Stimulated activated naive CD8-positive, alpha-beta T cell treated with anti-CD3 and anti-CD28 coated beads, Interleukin-15, Interleukin-2, amounts not matched to agents 100 ng/mL and 50 ng/mL, for 24 hours (primary cell): ENCODE results near the gene ARHGEF28.

Experiments
- H3K27ac Mint-ChIP-seq: one replicate; pipeline ENCODE4 v1.8.0; 2021; ENCODE audit warnings: mild to moderate bottlenecking, mixed read lengths
- H3K27me3 Mint-ChIP-seq: one replicate; pipeline ENCODE4 v1.8.0; 2021; ENCODE audit warnings: mixed read lengths
- H3K36me3 Mint-ChIP-seq: one replicate; pipeline ENCODE4 v1.8.0; 2021; ENCODE audit warnings: low read depth, mixed read lengths
- H3K4me1 Mint-ChIP-seq: one replicate; pipeline ENCODE4 v1.8.0; 2021; ENCODE audit warnings: low read depth, mixed read lengths
- H3K4me3 Mint-ChIP-seq: one replicate; pipeline ENCODE4 v1.8.0; 2021; ENCODE audit warnings: mild to moderate bottlenecking, mixed read lengths
- H3K9me3 Mint-ChIP-seq: one replicate; pipeline ENCODE4 v1.8.0; 2021; ENCODE audit warnings: mixed read lengths

Gene ARHGEF28

GRCh38 chr5:73975845-73976244 lies 349.8 kb downstream of the ARHGEF28 start:
- Mint-ChIP-seq H3K4me3 (no peak overlapping the region), H3K27ac (no peak overlapping the region), H3K9me3 (no peaks in the 10 kb centered on the region), H3K27me3 (peaks cover under 1% of the 10 kb centered on the region), H3K4me1 (no peaks in the 10 kb centered on the region), H3K36me3 (no peaks in the 10 kb centered on the region)

GRCh38 chr5:73977146-73977545 lies 351.1 kb downstream of the ARHGEF28 start:
- Mint-ChIP-seq H3K4me3 (no peak overlapping the region), H3K9me3 (no peaks in the 10 kb centered on the region), H3K4me1 (no peaks in the 10 kb centered on the region), H3K27me3 (peaks cover 6% of the 10 kb centered on the region), H3K36me3 (no peaks in the 10 kb centered on the region), H3K27ac (no peak overlapping the region)

- Mint-ChIP-seq H3K36me3 (no peaks in the 10 kb centered on the region), H3K4me3 (no peak overlapping the region), H3K27ac (no peak overlapping the region), H3K9me3 (no peaks in the 10 kb centered on the region), H3K27me3 (peaks cover 6% of the 10 kb centered on the region), H3K4me1 (no peaks in the 10 kb centered on the region)
Measured at GRCh38 chr5:73979321-73979720, 353.3 kb downstream of the ARHGEF28 start.

- no peaks in the 10 kb centered on the region for H3K36me3 Mint-ChIP-seq
- no peaks in the 10 kb centered on the region for H3K4me1 Mint-ChIP-seq
- no peaks in the 10 kb centered on the region for H3K9me3 Mint-ChIP-seq
- H3K27me3 Mint-ChIP-seq = peaks cover 8% of the 10 kb centered on the region
- H3K4me3 Mint-ChIP-seq = no peak overlapping the region
- no peak overlapping the region for H3K27ac Mint-ChIP-seq
Measured at GRCh38 chr5:73981704-73982103, 355.7 kb downstream of the ARHGEF28 start.

DNA sequence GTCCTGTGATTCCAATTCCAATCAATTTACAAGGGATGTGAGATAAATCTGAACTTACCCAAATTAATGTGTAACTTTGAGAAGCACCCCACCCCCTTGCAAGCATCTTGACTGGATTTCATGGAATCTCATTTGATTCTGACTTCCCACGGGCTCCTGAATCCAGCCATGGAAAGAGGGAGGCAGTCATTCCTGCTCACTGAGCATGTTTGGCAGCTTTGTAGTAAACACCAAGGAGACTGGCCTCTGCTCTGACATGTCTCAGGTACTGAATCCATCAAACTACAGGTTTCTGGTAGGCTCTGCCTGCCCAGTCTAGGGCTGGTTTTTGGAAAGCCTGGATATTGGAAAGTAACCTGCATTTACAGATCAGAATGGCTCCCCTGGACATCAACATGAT lies 357.6 kb downstream of the ARHGEF28 start:
- Mint-ChIP-seq H3K4me3 (no peak overlapping the region), H3K27me3 (peaks cover 8% of the 10 kb centered on the region), H3K27ac (no peak overlapping the region), H3K9me3 (no peaks in the 10 kb centered on the region), H3K4me1 (no peaks in the 10 kb centered on the region), H3K36me3 (no peaks in the 10 kb centered on the region)

GRCh38 chr5:73985145-73985544 lies 359.1 kb downstream of the ARHGEF28 start:
- no peaks in the 10 kb centered on the region for H3K36me3 Mint-ChIP-seq
- no peak overlapping the region for H3K4me3 Mint-ChIP-seq
- no peaks in the 10 kb centered on the region for H3K9me3 Mint-ChIP-seq
- H3K4me1 Mint-ChIP-seq = no peaks in the 10 kb centered on the region
- peaks cover 14% of the 10 kb centered on the region for H3K27me3 Mint-ChIP-seq
- H3K27ac Mint-ChIP-seq = no peak overlapping the region

DNA sequence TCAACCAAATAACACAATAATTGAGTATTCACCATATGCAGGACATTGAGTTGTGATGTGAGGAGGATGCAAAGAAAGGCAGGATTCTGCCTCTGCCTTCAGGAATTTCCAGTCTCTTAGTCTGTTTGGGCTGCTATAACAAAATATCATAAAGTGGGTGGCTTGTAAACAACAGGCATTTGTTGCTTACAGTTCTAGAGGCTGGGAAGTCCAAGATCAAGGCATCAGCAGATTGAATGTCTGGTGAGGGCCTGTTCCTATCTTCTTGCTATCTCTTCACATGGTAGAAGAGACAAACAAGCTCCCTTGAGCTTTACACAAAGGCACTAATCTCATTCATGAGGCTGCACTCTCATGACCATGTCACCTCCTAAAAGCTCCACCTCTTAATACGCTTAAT lies 360.7 kb downstream of the ARHGEF28 start:
- H3K36me3 Mint-ChIP-seq = no peaks in the 10 kb centered on the region
- no peaks in the 10 kb centered on the region for H3K9me3 Mint-ChIP-seq
- no peaks in the 10 kb centered on the region for H3K4me1 Mint-ChIP-seq
- no peak overlapping the region for H3K4me3 Mint-ChIP-seq
- no peak overlapping the region for H3K27ac Mint-ChIP-seq
- peaks cover 13% of the 10 kb centered on the region for H3K27me3 Mint-ChIP-seq

DNA sequence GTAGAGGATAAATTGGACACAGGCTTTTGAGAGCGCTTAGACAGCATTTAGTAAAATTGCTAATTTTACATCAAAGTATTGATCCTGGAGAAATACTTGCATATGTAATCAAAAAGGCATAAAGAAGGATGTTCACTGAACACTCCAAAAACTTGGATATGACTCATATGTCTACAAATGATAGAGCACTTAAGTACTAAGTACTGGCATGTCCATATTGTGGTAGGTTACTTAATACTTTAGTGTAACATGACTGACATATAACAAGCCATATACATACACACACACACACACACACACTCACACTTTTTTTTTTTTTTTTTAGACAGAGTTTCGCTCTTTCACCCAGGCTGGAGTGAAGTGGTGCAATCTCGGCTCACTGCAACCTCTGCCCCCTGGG lies 361.9 kb downstream of the ARHGEF28 start:
- Mint-ChIP-seq H3K4me3 (no peak overlapping the region), H3K9me3 (no peaks in the 10 kb centered on the region), H3K27ac (no peak overlapping the region), H3K4me1 (no peaks in the 10 kb centered on the region), H3K36me3 (no peaks in the 10 kb centered on the region), H3K27me3 (peaks cover 17% of the 10 kb centered on the region)

- H3K4me1 Mint-ChIP-seq = no peaks in the 10 kb centered on the region
- H3K27me3 Mint-ChIP-seq = peaks cover 21% of the 10 kb centered on the region
- no peak overlapping the region for H3K27ac Mint-ChIP-seq
- no peaks in the 10 kb centered on the region for H3K9me3 Mint-ChIP-seq
- no peaks in the 10 kb centered on the region for H3K36me3 Mint-ChIP-seq
- H3K4me3 Mint-ChIP-seq = no peak overlapping the region
Measured at GRCh38 chr5:73989956-73990355, 364.0 kb downstream of the ARHGEF28 start.
